NCI-H128 (cell line): ENCODE measurements around the gene TRMT10B.

Source experiments
- DNase-seq: peaks from one replicate; lab custom pipeline; 2025; ENCODE audit not compliant: unreplicated experiment; lab: John Stamatoyannopoulos, UW

TRMT10B gene, protein sequence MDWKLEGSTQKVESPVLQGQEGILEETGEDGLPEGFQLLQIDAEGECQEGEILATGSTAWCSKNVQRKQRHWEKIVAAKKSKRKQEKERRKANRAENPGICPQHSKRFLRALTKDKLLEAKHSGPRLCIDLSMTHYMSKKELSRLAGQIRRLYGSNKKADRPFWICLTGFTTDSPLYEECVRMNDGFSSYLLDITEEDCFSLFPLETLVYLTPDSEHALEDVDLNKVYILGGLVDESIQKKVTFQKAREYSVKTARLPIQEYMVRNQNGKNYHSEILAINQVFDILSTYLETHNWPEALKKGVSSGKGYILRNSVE

DNA sequence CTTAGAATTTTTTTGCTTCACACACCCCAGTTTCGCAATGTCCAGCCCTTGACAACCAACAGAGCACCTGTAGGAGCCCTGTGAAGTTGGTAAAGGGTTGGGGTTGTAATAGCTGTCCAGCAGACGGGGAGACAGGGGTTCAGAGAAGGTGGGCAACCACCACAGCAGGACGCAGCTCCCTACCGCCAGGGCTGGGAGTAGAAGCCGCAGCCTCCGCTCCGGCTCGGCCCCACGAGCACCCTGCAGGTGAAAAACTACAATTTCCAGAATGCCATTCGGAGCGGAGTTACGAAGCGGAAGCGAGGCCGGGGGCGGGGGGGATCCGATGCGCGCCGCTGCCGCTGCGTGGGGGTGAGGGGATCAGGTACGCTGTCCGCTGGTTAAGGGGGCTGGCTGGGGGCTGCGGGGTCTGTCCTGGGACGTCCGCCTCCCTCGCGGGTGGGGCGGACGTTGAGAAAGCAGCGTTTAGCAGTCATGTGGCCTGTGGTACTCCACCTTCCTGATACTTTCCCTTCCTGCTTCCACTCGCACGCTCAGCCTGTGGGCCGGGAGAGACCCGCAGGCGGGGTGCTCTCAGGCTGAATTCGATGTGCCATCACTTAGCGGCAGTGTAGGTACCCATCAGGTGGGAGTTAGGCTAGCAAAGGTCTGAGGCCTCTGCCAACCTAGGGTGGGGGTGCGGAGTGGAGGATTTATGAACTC lies at the start of gene TRMT10B:
Gene TRMT10B (plus strand): TSS at position 317 of the 702 bp plus-strand sequence. CDS start 8,127 bp downstream, outside the sequence.
- no peak for DNase-seq

DNA sequence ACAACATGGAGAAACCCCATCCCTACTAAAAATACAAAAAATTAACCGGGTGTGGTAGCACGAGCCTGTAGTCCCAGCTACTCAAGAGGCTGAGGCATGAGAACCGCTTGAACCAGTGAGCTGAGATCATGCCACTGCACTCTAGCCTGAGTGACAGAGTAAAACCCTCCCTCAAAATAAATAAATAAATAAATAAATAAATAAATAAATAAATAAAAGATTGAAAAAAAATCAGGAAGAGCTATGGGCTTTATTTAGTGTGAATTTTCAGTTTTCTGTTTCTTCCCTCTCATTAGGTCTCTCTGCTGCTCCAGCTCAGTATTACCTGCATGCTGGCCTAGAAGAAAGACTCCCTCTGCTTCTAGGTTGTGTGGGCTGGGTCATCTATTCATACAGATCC lies 47.8 kb upstream of the TRMT10B start:
- DNase-seq = no peak

DNA sequence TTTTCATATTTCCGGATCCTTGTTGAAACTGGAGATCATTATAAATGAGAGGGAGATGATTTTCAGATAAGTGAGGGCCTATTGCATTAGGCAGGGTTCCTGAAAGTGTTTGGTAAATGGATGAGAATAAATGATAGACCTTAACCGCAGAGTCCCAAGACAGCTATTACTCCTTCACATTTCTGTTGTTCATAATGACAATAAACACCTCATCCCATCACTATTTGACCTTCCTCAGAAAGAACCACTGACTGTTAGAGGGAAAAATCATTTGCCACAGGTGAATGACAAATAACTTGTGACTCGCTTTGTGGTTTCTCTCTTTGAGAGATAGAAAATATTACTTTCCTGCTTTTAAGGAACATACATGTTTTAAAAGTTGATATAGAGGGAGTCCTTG lies 47.3 kb upstream of the TRMT10B start:
- DNase-seq = no peak

DNA sequence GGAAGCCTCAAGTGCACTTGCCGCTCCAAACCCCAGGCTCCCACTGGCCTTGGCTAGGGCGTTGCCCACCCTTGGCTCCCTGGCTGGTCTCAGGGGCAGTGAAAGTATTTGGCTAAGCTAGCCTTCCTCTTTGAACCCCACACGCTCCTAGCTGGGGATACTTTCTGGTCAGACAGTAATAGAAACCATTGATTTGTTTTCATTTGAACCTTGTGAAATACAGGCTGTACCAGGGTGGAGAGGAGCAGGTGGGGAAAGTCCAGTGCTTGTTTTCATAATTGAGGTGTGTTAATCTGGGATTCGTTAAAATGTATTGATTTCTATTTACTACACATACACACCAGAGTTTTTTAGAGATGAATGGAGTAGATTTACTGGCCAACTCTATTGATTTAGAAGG lies 45.9 kb upstream of the TRMT10B start:
- no peak for DNase-seq

DNA sequence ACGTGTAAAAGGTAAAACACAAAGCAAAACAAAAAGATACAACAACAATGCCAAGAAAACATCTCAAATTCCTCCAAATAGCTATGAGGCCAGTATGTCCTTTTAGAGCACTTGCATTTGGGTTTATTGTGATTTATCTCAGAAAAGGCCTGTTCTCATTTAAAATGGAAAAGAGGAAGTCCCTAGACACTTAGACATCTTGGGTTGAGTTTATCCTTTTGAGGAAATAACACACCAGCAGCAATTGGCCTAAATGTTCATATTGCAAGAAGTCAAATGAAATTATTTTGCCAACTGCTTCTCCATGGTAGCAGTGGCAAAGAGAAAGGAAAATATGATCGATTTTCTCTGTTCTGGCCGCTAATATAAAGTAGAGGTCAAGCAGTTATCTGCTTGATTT lies 43.6 kb upstream of the TRMT10B start:
- DNase-seq = no peak

DNA sequence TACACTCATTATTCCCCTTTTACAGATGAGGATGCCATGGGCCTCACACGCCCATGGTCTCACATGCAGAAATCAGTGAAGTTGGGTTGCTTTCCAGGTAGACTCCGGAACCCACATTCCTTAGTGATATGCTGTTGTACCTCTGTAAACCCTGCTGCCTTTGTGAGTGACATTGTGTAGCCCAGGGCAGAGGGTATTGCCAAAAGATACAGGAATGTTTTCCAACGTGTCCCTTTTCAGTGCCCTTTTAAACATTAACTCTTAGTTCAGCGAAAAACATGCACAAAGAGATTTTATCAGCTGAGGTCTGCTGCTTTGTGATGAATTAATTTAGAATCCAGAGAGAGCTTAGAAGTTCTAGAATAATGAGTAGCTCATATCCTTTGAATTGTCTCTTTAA lies 38.3 kb upstream of the TRMT10B start:
- no peak for DNase-seq

DNA sequence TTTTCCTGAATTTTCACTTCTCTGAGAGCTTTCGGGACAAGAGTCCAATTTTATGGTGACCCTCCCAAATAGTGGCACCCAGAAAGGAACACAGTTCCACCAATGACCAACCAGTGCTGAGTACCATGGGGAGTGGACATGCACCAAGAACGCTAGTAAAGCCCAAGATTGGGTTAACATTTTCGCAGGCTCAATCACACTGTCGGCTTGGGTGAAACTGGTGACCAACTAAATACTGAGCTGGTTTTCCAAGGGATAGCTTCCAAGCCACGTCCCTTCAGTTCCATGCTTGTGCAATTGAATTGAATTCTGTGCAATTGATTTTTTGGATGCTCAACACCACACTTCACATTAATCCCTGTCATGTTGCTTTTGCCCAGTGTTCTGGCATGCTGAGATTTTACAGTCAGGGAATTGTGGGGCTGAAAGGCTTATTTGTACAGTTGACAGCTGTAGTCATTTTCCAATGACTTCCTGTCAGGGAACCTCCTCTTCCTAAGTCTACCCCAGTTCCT lies 37.6 kb upstream of the TRMT10B start:
- DNase-seq = no peak

DNA sequence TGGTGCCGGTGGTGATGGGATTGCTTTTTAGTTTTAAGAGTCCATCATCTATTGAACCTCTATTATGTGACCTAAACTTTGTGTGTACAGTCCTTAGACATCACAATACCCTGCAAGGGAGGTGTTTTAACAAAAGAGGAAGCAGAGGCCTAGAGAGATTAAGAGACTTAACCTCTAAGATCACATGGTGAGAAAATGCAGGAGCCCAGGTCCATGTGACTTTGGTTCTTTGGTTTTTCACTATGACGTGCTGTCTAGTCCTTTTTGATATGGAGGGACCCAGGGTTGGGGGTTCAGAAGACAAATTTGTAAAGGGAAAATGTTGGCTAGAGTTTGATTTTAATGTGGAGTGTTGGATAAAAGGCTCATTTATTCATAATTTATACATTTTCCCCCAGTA lies 34.1 kb upstream of the TRMT10B start:
- DNase-seq = no peak

DNA sequence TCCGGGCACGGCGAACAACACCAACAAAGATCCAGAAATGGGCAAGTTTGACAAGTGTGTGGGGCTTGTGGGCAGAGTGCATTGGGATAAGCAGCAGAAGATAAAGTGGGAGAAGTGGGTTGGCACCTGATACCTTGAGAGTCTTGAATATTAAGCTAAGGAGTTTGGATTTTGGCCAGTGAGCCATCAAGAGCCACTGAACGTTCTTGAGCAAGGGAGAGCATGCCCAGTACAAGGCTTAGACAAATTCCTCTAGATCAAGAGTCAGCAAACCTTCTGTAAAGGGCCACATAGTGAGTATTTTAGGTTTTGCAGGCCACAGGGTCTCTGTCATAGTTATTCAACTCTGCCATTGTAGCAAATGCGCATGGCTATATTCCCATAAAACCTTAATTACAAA lies 26.6 kb upstream of the TRMT10B start:
- DNase-seq = no peak

DNA sequence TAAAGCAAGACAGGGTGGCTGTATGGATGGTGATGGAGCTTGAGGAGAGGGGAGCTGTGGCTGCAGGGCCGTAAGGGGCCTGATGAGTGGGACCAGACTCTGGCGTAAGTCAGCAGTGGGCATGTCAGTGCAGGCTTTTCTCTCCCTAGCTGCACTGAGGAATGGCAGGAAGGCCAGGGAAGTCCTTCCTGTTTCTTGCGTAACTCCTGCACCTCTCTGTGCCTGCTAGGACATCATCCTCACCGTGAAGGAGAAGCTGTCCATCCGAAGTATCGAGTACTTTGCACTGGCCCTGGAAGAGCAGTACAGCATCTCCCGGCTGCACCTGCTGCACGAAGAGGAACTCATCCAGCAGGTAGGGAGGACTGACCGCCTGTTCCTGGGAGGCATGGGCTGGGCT lies 24.1 kb upstream of the TRMT10B start:
- no peak for DNase-seq

DNA sequence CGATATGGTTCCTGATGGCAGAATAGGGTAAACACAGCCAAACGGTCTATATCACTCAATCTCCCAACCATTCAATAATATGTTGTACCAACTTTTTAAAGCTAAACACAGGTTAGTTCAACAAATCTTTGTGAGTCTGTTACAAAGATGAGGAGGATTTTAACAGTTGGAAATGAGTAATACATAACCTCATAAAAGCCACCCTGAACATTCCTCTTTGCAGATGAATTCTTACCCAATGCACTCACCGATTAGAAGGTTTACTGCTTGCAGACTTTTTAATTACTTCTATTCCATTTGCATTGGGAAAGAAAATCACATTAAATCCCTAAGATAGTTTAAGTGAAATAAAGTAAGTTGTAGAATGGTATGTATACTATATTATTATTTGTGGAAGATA lies 23.3 kb upstream of the TRMT10B start:
- DNase-seq = no peak

DNA sequence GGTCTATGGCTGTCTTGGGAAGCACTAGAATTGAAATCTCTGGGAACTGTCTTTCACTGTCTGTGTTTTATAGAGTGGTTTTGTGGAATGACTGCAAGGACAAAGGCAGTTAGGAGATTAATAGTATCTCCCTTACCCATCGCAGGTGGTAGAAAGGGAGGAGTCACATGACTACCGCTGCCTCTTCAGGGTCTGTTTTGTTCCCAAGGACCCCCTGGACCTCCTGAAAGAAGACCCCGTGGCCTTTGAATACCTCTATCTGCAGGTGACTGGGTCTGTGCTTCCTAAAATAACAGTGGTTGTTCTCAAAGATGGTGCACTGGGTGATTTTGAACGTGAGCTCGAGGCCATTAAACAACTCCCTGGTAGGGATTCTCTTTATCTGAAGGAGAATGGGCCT lies 22.8 kb upstream of the TRMT10B start:
- DNase-seq = no peak

DNA sequence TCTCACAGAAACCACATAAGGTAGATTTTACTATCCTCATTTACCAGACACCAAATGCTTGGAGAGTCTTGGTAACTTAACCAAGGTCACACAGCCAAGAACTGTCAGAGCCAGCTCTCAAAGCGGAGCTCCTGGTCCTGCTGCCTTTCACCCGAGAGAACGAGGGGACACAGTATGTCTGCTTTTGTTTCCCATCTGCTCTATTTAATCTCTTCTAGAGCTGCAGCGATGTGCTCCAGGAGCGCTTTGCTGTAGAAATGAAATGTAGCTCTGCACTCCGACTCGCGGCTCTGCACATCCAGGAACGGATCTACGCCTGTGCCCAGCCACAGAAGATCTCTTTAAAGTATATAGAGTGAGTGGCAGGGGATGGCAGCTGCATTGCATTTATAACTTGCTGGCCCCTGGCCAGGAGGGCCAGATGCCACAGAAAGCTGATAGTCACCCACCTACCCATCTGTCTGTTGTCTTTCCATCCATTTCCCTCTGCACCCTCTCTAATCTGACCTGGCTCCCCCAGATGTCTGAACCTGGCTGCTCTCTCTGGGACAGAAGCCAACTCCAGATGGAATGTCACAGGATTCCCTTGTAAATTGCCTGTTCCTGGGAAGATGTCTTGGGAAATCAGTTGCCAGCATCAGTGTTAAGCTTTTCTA lies 21.4 kb upstream of the TRMT10B start:
- no peak for DNase-seq

DNA sequence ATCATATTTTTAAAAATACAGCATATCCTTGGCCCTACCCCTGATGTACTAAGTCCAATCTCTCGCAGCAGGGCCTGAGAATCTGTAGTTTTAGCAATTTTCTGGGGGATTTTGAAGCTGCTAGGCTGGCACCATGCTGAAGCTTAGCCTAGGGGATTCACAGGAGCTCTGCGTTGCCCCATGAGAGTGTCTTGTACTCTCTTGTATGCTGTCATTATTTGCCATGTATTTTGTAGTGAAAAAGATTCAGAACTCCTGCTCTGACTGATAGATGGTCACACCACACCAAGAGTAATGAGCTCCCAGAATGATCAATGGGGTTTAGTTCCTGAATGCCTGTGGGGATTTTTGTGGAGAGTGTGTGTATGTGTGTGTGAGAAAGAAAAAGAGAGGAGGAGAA lies 20.7 kb upstream of the TRMT10B start:
- DNase-seq = no peak

DNA sequence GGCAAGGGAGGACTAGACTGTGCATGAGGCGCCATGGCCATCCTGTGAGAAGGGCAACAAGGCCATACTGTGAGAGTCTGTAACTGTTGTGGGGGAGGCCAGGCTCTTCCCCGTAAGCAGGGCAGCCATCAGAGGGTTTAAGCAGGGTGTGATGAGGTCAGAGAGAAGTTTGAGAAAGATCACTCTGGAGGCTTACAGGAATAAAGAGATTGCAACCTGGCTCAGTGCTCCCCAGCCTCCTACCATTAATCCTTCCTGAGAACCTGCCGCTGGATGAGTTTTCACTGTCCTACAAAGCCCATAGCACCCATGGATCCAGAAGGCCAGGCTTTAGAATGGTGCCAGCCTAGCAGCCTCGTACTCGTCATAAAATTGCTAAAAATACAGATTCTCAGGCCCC lies 14.4 kb upstream of the TRMT10B start:
- no peak for DNase-seq

DNA sequence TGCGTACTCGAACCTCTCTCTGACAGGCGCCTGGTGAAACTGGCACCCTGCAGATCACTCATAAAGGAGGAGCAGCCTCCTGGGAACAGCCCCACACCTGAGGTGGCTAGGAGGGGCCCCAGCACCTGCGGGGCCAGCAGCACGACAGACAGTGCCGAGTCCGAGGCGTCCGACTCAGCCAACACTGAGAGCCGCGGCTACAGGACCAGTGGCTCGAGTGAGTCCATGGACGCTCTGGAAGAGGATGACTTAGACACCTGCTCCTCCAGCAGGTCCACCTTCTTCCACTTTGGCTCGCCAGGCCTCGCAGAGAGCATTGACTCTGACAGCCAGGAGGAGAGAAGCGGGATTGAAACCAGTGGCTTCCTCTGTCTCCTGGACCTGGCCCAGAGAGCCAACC lies 13.5 kb upstream of the TRMT10B start:
- DNase-seq = no peak

DNA sequence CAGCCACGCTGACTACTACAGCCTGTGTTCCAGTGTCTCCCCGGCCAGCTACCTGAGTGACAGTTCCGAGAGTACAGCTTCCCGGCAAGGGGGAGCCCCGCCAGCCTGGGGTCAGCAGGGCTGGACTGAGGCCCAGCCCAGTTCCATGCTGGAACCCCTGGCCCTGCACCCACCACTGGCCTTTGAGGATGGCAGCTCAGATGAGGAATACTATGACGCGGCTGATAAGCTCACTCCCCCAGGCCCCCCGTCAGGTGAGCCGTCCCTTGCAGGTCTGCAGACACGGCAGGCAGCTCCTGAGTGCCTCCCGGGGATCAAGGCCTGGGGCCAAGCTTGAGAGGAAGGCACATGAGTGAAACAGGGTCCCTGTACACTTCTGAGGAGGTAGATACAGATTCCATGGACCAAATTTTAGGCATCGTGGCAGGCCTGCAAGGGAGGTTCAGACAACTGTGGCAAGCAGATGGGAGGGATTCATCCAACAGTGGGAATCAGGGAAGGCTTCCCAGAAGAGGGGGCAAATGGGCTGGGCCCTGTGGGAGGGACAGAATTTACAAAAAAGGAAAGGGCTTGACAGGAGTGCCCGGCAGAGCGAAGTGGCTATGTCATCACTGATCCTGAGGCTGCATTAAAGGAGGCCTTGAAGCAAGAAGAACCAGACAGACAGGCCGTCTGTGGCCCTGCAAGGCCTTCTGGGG lies 12.8 kb upstream of the TRMT10B start:
- DNase-seq = no peak

DNA sequence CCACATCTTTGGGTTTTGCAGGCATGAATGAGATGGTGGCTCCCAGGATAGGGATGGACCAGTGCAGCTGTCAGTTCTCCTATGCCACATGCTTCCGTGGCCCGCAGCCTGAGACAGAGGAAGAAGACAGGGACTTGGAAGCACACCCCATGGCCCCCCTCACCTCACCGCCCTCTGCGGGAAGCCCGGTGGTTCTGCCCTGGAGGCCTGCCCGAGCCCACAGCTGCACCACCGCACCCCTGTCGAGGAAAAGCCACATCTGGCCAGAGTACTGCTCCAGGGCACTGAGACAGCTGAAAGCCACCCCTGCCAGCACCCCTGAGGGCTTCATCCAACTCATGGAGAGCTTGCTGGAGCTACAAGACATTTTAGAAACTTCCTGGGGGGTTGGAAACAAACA lies 7.6 kb upstream of the TRMT10B start:
- DNase-seq = no peak

DNA sequence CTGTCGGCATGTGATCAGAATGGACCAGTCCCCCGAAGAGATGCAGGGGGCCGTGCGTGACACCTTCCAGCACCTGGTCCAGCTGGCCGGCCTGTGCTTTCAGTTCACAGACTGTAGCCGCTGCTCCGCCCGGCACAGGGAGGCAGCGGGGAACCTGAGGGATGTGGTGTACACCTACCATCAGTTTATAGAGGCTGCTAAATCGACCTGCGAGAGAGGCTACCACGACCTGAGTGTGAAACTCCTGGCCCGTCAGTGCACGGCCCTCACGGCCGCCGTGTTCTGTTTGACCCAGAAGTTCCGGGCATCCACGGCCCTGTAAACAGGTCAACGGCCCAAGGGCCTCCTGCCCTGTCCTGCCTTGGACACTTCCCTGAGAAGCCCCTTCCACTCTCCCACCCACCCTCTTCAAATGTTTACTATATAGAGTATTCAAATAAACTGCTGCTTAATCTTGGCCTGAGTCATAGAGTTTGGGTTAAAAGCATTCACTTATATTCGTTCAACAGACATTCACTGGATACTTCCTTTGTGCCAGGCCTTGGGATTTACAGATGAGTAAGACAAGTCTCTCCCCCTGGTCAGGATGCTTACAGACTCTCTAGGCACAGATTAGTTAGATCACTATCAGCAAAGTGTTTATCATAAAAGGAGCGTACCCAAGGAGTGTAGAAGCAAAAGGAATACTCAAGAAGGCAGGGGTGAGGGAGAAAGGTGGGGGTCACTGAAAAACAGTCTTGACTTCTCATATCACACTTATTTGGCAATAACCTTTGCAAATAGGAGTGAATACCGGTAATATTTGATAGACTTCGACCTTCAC lies 6.9 kb upstream of the TRMT10B start:
- DNase-seq = no peak

DNA sequence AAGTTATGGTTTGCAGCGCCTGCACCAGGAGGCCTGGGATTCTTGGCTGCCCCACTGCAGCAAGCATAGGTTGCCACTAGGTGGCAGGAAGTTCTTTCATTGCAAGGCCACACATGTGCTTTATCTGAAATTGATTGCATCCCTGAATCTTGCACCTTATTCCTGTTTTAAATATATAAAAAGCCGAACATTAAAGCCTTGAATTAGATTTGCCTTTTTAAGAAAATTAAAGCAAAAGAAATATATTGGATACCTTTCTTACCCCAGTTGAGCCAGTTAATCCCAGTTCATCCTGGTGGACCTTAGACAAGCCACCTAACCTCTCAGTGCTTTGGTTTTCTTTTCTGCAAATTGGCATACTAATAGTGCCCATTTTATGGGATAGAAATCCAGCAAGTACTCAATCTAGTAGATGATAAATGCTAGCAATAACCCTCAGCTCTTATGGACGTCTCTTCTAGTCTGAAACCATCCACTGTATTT lies 6.3 kb upstream of the TRMT10B start:
- DNase-seq = peak; percentile 26
